Measurements from ENCODE around the gene SEMA3C. TPM values are rescaled to one million over a fixed set of nuclear protein-coding genes. Genes with fewer than 3 reads are reported as not detected.
A peak's percentile ranks its signal among the peaks of the same experiment; 100 is the strongest.

SEMA3C gene
- total RNA-seq, 1 donor from 2014 or later: 68.6 TPM

- TF ChIP-seq CTCF (conservative IDR thresholded peaks at IDR 0.05; ENCODE audit: low read depth, low read length): no peak
- H3K4me3 ChIP-seq (ENCODE audit: low read depth, low read length): no peak overlapping the region
- no peak for DNase-seq (ENCODE audit: low read depth)
Measured at GRCh38 chr7:80724249-80724871, 194.5 kb downstream of the SEMA3C start.

- H3K4me3 ChIP-seq (ENCODE audit: low read depth, low read length): peak overlapping the region; percentile 5
Measured at GRCh38 chr7:80722616-80723195, 196.1 kb downstream of the SEMA3C start.

DNA sequence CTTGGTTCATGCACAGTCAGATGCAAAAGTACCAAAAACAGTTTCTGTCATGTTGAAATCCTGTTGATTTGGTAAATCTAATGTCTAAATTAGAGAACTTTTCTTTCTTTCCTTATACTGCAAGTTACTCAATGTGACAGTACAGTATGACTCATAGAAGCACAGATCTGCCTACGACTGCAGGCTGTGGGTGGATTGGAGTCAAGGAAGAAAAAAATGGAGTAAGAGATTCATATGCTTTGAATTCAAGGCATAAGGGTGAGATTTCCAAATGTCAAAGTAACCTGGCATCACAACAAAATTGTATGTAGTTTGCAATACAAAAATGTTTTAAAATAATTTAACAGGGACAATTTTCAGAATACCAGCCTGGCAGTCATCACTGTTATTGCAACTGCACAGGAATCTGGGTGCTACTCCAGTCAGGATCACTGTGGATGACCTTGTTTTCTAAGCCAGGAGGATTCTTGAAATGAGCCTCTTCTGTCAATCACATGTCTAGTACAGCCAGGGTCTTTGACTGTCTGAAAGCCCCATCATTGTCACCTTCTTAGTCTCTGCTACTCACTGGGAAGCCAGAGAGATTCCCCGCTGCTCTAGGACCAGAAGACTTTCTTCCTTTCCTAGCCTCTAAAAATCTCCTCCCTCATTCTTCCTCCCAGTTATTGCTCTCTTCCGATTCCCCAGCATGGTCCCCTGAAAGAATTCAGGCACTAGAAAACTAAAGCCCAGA, 196.8 kb downstream of the SEMA3C start:
- peak; percentile 81 for DNase-seq (ENCODE audit: low read depth)
- H3K4me3 ChIP-seq (ENCODE audit: low read depth, low read length): peak overlapping the region; percentile 5
- TF ChIP-seq CTCF (conservative IDR thresholded peaks at IDR 0.05; ENCODE audit: low read depth, low read length): no peak

More at GRCh38 chr7:80722616-80723195, 196.1 kb downstream of the SEMA3C start:
- TF ChIP-seq CTCF (conservative IDR thresholded peaks at IDR 0.05; ENCODE audit: low read depth, low read length): no peak
- DNase-seq (ENCODE audit: low read depth): peak; percentile 99

DNA sequence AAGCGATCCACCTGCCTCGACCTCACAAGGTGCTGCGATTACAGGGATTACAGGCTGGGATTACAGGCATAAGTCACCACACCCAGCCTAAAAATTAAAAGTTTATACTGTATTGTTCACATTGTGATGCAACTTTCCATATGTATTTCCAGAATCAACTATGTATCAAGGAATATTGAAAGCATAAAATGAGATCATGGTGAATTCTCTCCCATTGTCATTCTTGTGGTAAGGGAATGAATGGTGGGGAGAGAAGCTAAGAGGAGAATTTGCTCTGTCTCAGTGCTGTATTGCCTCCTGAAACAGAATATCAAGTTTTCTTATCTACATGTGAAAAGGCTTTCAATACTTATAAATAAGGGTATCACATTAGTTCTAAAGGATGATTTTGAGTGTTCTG, 198.7 kb downstream of the SEMA3C start:
- H3K4me3 ChIP-seq (ENCODE audit: low read depth, low read length): no peak overlapping the region
- DNase-seq (ENCODE audit: low read depth): no peak
- TF ChIP-seq CTCF (conservative IDR thresholded peaks at IDR 0.05; ENCODE audit: low read depth, low read length): no peak

DNA sequence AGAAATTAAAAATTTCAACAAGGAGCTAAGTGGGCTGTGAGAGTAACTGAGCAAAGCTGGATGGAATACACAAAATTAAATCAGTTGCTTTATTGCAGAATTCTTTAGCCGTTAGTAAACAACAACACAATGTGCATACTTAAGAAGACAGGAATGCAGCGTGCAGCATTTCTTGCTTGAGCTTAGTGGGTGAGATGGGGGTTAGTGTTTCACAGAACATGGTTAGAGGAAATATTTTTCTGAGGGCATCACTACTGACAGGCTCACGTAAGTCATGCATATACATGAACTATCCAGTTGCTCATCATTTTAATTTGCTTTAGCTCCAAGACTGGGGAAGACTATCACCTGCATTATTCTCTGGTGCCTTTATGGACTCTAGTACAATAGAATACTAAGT, 199.6 kb downstream of the SEMA3C start:
- H3K4me3 ChIP-seq (ENCODE audit: low read depth, low read length): no peak overlapping the region
- no peak for DNase-seq (ENCODE audit: low read depth)
- no peak for TF ChIP-seq CTCF (conservative IDR thresholded peaks at IDR 0.05; ENCODE audit: low read depth, low read length)

DNA sequence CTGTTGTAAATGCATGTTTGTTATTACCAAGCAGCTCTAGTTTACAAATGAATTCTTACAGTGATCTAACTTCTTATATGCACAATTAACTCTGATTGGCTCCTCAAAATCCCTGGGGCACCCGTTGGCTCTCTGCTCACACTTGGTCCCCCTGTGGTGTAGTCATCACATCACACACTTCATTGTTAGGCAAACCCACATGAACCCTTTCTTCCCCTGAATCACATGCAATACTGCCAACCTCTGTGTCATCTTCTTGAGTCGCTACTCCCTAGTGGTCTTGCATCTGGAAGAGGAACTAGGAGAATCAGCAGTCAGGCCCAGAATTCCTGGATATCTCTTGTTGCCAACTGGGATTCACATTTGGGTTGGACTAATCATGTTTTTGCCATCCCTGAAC, 207.3 kb downstream of the SEMA3C start:
- H3K4me3 ChIP-seq (ENCODE audit: low read depth, low read length): no peak overlapping the region
- TF ChIP-seq CTCF (conservative IDR thresholded peaks at IDR 0.05; ENCODE audit: low read depth, low read length): no peak
- no peak for DNase-seq (ENCODE audit: low read depth)

Data from epithelial cell of proximal tubule (primary cell).